ENCODE measurements around the gene CAMTA1. TPM values are rescaled to one million over a fixed set of nuclear protein-coding genes. Genes with fewer than 3 reads are reported as not detected.

CAMTA1 gene
- total and polyA plus RNA-seq, 8 donors = 13.0 to 54.2 (median 23.6) TPM

DNA sequence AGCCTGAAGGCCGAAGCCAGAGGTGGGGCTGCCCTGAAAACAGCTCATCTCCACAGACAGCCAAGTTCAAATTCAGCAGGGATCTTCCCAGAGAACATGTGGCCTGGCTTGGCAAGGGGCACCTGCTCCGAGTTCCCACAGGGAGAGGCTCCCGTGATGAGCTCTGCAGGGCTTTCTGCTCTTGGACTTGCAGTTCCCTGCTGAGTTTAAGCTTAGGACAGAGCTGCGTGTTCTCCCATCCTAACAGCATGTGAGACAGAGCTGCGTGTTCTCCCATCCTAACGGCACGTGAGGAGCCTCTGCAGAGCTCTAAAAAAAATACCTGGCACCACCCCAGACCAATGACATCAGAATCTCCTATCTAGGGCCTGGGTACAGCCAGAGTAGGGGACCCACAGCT, 872.8 kb downstream of the CAMTA1 start:
- Histone ChIP-seq H3K36me3 (no peaks in the 10 kb centered on the region), H3K27ac (no peak overlapping the region), H3K9me3 (no peaks in the 10 kb centered on the region), H3K4me3 (no peak overlapping the region), H3K4me1 (no peaks in the 10 kb centered on the region), H3K27me3 (no peaks in the 10 kb centered on the region)
- DNase-seq (no peak), FAIRE-seq (no peak), ATAC-seq (no peak)
- intact Hi-C loops (cut with DNase I) = no loop called here
- WGBS, 2 donors = 87 to 93% methylated on average over 7 of the region's 7 CpGs
- TF ChIP-seq CTCF (IDR thresholded peaks at IDR 0.05) = no peak

DNA sequence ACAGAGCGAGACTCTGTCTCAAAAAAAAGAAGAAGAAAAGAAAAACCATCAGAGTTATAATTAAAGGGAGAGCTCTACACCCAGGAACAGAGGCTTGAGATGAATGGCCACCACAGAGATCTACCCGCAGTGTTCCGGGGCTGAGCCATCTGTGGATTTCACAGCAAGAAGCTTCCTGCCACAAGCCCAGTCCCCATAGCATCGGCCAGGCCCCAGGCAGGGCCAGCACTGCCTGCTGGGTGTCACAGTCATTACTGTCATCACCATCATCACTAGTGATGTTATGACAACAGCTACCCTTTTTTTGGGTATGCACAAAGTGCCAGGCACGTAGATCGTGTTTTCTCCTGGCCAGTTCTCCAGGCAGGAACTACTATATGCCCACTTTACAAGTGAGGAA, 874.3 kb downstream of the CAMTA1 start:
- ATAC-seq = no peak
- 75 to 79% methylated on average over 6 of the region's 6 CpGs for WGBS, 2 donors

GRCh38 chr1:7663451-7664146, 878.3 kb downstream of the CAMTA1 start:
- intact Hi-C loops (cut with DNase I) = no loop called here
- Histone ChIP-seq H3K4me1 (no peaks in the 10 kb centered on the region), H3K4me3 (no peak overlapping the region), H3K9me3 (no peaks in the 10 kb centered on the region), H3K27ac (no peak overlapping the region), H3K36me3 (no peaks in the 10 kb centered on the region), H3K27me3 (no peaks in the 10 kb centered on the region)
- ATAC-seq (no peak), DNase-seq (no peak), FAIRE-seq (no peak)
- 77 to 82% methylated on average over 37 to 38 of the region's 38 CpGs for WGBS, 2 donors
- no peak for TF ChIP-seq CTCF (IDR thresholded peaks at IDR 0.05)

More for the DNA sequence above, 874.3 kb downstream of the CAMTA1 start:
- no peak overlapping the region for H3K4me3 ChIP-seq
- H3K4me1 ChIP-seq = no peaks in the 10 kb centered on the region
- intact Hi-C loops (cut with DNase I) = no loop called here
- FAIRE-seq (no peak), DNase-seq (no peak)
- TF ChIP-seq CTCF (IDR thresholded peaks at IDR 0.05) = no peak
- H3K36me3 ChIP-seq = no peaks in the 10 kb centered on the region
- H3K27ac ChIP-seq = no peak overlapping the region
- H3K9me3 ChIP-seq = no peaks in the 10 kb centered on the region
- H3K27me3 ChIP-seq = no peaks in the 10 kb centered on the region

- no peaks in the 10 kb centered on the region for H3K4me1 ChIP-seq
- no peak for ATAC-seq
- no peaks in the 10 kb centered on the region for H3K27me3 ChIP-seq
- WGBS, 2 donors = 69 to 79% methylated on average over 48 of the region's 48 CpGs
- H3K27ac ChIP-seq = no peak overlapping the region
- DNase-seq = peak in 1 of 6 donors; percentile 54
- H3K9me3 ChIP-seq = no peaks in the 10 kb centered on the region
- no peak for FAIRE-seq
- H3K36me3 ChIP-seq = no peaks in the 10 kb centered on the region
- H3K4me3 ChIP-seq = no peak overlapping the region
- intact Hi-C loops (cut with DNase I) = no loop called here
- TF ChIP-seq CTCF (IDR thresholded peaks at IDR 0.05) = no peak
These were observed 879.1 kb downstream of the CAMTA1 start for GRCh38 chr1:7664147-7664892.

DNA sequence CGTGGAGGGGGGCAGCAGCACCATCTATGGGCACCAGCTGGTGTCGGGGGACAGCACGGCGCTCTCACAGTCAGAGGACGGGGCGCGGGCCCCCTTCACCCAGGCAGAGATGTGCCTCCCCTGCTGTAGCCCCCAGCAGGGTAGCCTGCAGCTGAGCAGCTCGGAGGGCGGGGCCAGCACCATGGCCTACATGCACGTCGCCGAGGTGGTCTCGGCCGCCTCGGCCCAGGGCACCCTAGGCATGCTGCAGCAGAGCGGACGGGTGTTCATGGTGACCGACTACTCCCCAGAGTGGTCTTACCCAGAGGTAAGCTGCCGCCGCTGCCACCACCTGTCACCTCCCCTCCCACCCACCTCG, 879.6 kb downstream of the CAMTA1 start:
- 73 to 86% methylated on average over 21 of the region's 21 CpGs for WGBS, 2 donors
- no peaks in the 10 kb centered on the region for H3K27me3 ChIP-seq
- DNase-seq = peak in 1 of 6 donors; percentile 67
- H3K9me3 ChIP-seq = no peaks in the 10 kb centered on the region
- no peaks in the 10 kb centered on the region for H3K36me3 ChIP-seq
- ATAC-seq = no peak
- TF ChIP-seq CTCF (IDR thresholded peaks at IDR 0.05) = no peak
- H3K27ac ChIP-seq = no peak overlapping the region
- H3K4me3 ChIP-seq = no peak overlapping the region
- FAIRE-seq = no peak
- H3K4me1 ChIP-seq = no peaks in the 10 kb centered on the region
- intact Hi-C loops (cut with DNase I) = loop anchor here in 2 of 3 donors (5.0 kb wide), 2 partner anchors 87 to 242 kb away; no protein-coding TSS in a partner anchor
